K562 treated with DMSO at 1 percent for 48 hours (cell line): Measurements from ENCODE around the gene BTRC. TPM values are rescaled to one million over a fixed set of nuclear protein-coding genes. Genes with fewer than 3 reads are reported as not detected.

Source experiments
- total RNA-seq: library from RNA; unstranded; fragments of 300-600 nt; gene quantifications from 2 replicates; pipeline ENCODE4 v1.2.3, GENCODE V29; 2022; ENCODE audit warnings: low replicate concordance; ENCODE audit errors: extremely low read depth

Gene BTRC
- not detected in 2 replicates for total RNA-seq

GRCh38 chr10:101353692-101354327, at the start of gene BTRC:
TSS of gene BTRC (plus strand) at chr10:101354165. CDS start at chr10:101354181, 16 bp downstream.

GRCh38 chr10:101587725-101588653, 234.0 kb downstream of the BTRC start, which contains the start of the genes DPCD and POLL:
TSS of gene DPCD (plus strand) at chr10:101588321. CDS start at chr10:101588337, 16 bp downstream.
TSS of gene POLL (minus strand) at chr10:101588257. CDS start at chr10:101587360, 897 bp downstream.

Other genes with a start within 250 kb of the BTRC start
- gene TLX1, start 222.9 kb upstream of the BTRC start, total RNA-seq, result not detected in 2 replicates
- gene LBX1, start 124.7 kb upstream of the BTRC start, total RNA-seq, result not detected in 2 replicates
- gene POLL, start 234.1 kb downstream of the BTRC start, total RNA-seq, result not detected in 2 replicates
- gene DPCD, start 234.2 kb downstream of the BTRC start, total RNA-seq, result not detected in 2 replicates